ENCODE measurements around the gene RBM43. TPM values are rescaled to one million over a fixed set of nuclear protein-coding genes. Genes with fewer than 3 reads are reported as not detected.
"Not testable (repeated sequence)": the region's sequence is repeated elsewhere in the genome, so short reads cannot be mapped to it uniquely, and the experiment has no call there.

The RBM43 gene
- total and polyA plus RNA-seq, 12 donors, result 5.0 to 38.7 (median 12.1) TPM

DNA sequence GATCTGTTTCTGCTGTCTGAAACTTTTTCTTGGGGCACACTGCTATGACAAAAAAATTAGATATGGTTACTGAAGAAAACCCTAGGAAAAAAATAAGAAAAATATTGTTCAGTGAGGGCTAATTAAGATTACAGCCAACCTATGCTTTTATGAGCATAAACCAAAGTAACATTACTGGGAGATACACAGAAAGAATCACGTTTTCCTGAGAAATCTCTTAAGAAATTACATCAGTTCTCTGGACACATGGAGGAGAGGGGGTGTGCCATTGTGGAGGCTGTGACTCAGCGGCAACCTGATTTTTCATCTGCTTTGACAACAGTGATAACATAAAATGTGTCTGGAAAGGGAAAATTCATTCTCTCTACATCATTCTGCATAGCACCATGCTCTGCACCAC is 41.2 kb upstream of the RBM43 start:
- no peaks in the 10 kb centered on the region for H3K4me1 ChIP-seq (replicated peaks in 1 of 2)
- no peak overlapping the region for H3K4me3 ChIP-seq
- TF ChIP-seq, protein P1, sequence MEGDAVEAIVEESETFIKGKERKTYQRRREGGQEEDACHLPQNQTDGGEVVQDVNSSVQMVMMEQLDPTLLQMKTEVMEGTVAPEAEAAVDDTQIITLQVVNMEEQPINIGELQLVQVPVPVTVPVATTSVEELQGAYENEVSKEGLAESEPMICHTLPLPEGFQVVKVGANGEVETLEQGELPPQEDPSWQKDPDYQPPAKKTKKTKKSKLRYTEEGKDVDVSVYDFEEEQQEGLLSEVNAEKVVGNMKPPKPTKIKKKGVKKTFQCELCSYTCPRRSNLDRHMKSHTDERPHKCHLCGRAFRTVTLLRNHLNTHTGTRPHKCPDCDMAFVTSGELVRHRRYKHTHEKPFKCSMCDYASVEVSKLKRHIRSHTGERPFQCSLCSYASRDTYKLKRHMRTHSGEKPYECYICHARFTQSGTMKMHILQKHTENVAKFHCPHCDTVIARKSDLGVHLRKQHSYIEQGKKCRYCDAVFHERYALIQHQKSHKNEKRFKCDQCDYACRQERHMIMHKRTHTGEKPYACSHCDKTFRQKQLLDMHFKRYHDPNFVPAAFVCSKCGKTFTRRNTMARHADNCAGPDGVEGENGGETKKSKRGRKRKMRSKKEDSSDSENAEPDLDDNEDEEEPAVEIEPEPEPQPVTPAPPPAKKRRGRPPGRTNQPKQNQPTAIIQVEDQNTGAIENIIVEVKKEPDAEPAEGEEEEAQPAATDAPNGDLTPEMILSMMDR (IDR thresholded peaks at IDR 0.05), result no peak
- no peak for TF ChIP-seq POLR2A (IDR thresholded peaks at IDR 0.05)
- H3K9me3 ChIP-seq (replicated peaks in 1 of 3), result no peaks in the 10 kb centered on the region
- H3K36me3 ChIP-seq (replicated peaks in 1 of 2), result no peaks in the 10 kb centered on the region
- intact Hi-C loops (cut with DNase I), result no loop called here
- DNase-seq, result peak; percentile 27 to 70 (median 52)
- 21 to 38% (median 27%) methylated on average over 2 of the region's 2 CpGs for WGBS, 4 donors
- H3K27ac ChIP-seq, result no peak overlapping the region
- H3K27me3 ChIP-seq, result no peaks in the 10 kb centered on the region

DNA sequence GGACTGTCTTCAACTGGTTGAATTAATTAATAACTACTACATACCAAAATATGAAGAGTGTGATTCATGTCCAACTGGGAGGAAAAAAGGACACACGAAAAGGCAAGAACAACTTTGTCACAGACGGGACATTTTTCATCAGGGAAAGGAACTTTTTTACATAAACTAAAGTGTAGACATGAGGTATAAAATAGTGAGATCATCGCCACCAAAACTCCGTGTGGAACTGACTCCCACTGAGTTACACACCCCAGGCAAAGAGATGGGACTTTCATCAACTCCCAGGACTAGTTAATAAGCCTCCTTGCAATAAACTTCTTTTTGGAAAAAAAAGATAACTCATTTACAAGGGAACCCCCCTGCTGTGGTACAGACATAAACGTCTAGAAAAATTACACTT is 40.7 kb upstream of the RBM43 start:
- Histone ChIP-seq H3K36me3 (replicated peaks in 1 of 2) (no peaks in the 10 kb centered on the region), H3K4me1 (replicated peaks in 1 of 2) (no peaks in the 10 kb centered on the region), H3K9me3 (replicated peaks in 1 of 3) (no peaks in the 10 kb centered on the region), H3K27ac (no peak overlapping the region), H3K27me3 (no peaks in the 10 kb centered on the region), H3K4me3 (no peak overlapping the region)
- 52 to 67% (median 57%) methylated on average over 5 of the region's 5 CpGs for WGBS, 4 donors
- TF ChIP-seq, protein P1 (IDR thresholded peaks at IDR 0.05), result no peak
- TF ChIP-seq POLR2A (IDR thresholded peaks at IDR 0.05), result no peak
- no peak for DNase-seq
- intact Hi-C loops (cut with DNase I), result no loop called here

DNA sequence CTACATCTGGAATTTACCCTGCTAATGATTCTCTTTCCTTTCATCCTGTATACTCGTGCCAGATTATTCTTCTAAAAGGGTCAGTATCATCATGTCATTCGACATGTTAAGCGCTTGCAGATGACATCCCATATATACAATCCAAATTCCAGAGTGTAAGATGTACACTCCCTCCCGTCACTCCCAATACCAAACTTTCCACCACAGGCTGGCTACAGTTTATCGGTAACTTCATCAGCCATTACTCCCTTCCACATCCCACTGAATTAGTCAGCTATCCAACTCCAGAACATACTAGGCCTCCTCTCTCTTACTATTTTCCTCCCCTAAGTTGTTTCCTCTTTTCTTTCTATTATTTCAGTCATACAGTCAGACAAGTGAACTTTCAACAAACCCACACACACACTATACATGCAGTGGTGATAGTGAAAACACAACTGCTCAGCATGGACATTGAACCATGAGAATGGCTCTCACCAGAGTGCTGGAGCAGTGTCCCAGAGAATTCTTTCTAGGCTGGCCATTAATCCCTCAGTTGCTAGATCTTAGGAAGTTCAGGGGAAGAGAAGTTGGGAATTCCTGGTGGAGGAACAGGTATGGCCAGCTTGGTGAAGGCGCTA is 38.4 kb upstream of the RBM43 start:
- no peaks in the 10 kb centered on the region for H3K9me3 ChIP-seq (replicated peaks in 1 of 3)
- H3K4me3 ChIP-seq, result no peak overlapping the region
- TF ChIP-seq, protein P1 (IDR thresholded peaks at IDR 0.05), result no peak
- no peak for TF ChIP-seq POLR2A (IDR thresholded peaks at IDR 0.05)
- WGBS, 4 donors, result 88 to 96% (median 91%) methylated on average over 6 of the region's 6 CpGs
- no peak for DNase-seq
- H3K27me3 ChIP-seq, result no peaks in the 10 kb centered on the region
- H3K36me3 ChIP-seq (replicated peaks in 1 of 2), result no peaks in the 10 kb centered on the region
- intact Hi-C loops (cut with DNase I), result loop anchor here in 1 of 2 donors (10.0 kb wide), 1 partner anchor 105 kb away; the partner anchor contains the start of gene RIF1
- no peaks in the 10 kb centered on the region for H3K4me1 ChIP-seq (replicated peaks in 1 of 2)
- no peak overlapping the region for H3K27ac ChIP-seq

DNA sequence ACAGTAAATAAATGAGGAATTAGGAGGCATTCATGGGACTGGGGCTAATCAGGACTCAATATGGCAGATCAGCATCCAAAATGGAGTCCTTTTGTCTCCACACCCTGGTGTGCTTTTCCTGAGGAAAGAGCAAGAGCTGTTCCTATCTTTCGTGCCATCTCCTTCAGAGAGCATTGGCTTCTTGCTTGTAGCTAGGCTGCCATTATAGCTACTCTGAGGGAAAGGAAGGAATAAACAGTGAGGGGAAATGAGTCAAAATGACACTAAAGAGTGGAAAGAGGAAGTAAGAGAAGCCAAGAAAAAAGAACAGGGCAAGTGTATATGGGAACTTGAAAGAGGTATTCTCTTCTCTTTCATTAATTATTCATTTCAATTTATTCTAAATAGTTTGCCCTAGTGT is 36.2 kb upstream of the RBM43 start:
- Histone ChIP-seq H3K27ac (no peak overlapping the region), H3K4me3 (no peak overlapping the region), H3K9me3 (replicated peaks in 1 of 3) (no peaks in the 10 kb centered on the region), H3K4me1 (replicated peaks in 1 of 2) (no peaks in the 10 kb centered on the region), H3K36me3 (replicated peaks in 1 of 2) (no peaks in the 10 kb centered on the region), H3K27me3 (no peaks in the 10 kb centered on the region)
- intact Hi-C loops (cut with DNase I), result loop anchor here in 1 of 2 donors (10.0 kb wide), 1 partner anchor 107 kb away; the partner anchor contains the start of gene RIF1
- DNase-seq, result no peak
- 0 to 69% (median 25%) methylated on average over 1 of the region's 1 CpG for WGBS, 4 donors
- TF ChIP-seq, protein P1 (IDR thresholded peaks at IDR 0.05), result no peak
- TF ChIP-seq POLR2A (IDR thresholded peaks at IDR 0.05), result no peak

DNA sequence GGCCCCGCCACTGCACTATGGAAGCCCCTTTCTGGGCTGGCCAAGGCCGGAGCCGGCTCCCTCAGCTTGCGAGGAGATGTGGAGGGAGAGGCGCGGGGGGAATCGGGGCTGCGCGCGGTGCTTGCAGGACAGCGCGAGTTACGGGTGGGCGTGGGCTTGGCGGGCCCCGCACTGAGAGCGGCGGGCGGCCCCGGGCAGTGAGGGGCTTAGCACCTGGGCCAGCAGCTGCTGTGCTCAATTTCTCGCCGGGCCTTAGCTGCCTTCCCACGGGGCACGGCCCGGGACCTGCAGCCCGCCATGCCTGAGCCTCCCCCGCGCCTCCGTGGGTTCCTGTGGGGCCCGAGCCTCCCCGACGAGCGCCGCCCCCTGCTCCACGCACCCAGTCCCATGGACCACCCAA is 34.3 kb upstream of the RBM43 start:
- not testable (repeated sequence) for DNase-seq; H3K36me3 ChIP-seq (replicated peaks in 1 of 2); H3K4me3 ChIP-seq; H3K4me1 ChIP-seq (replicated peaks in 1 of 2); H3K9me3 ChIP-seq (replicated peaks in 1 of 3); H3K27ac ChIP-seq; H3K27me3 ChIP-seq
- 88 to 100% (median 93%) methylated on average over 4 to 35 of the region's 35 CpGs for WGBS, 4 donors
- intact Hi-C loops (cut with DNase I), result loop anchor here in 1 of 2 donors (10.0 kb wide), 1 partner anchor 109 kb away; the partner anchor contains the start of gene RIF1

Measured in adrenal gland (tissue), 12 donors.